ENCODE data around the gene KLF13.

Gene KLF13

DNA sequence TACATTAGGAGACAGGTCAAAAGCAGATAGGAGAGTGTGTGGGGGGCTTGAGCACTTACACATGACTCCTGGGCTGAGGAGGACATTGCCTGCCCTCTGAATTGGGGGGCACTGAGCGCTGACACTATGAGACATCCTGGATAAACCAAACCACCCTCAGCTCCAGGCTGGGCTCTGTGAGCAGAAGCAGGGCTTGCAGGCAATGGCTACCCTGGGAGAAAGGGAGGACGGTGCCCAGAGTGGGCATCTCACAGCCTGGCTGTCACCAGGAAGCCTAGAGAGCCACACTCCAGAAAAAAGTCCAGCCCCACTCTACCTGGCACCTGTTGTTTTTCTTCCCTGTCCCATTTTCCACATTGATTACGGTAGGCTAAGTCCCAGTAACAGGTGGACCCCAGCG, 8.2 kb upstream of the KLF13 start:
- DNase-seq = no peak
- 100% methylated on average over 3 of the region's 4 CpGs for WGBS (ENCODE audit: insufficient coverage)
- no peak overlapping the region for H3K4me3 ChIP-seq (ENCODE audit: control insufficient read depth in 1 of 7, extremely low read depth in 1 of 7, insufficient read depth in 4 of 7, low read depth in 2 of 7, low read length in 6 of 7)
- H3K4me1 ChIP-seq (ENCODE audit: control extremely low read depth in 1 of 4, control insufficient read depth in 4 of 4, insufficient read depth in 4 of 4, low read length in 3 of 4) = peaks cover 3 to 27% (median 9%) of the 10 kb centered on the region in 4 experiments
- no peak overlapping the region for H3K27ac ChIP-seq (ENCODE audit: insufficient read depth in 1 of 2, low read depth in 1 of 2, low read length in 2 of 2, poor library complexity in 1 of 2, severe bottlenecking in 2 of 2)
- no peaks in the 10 kb centered on the region for H3K36me3 ChIP-seq (ENCODE audit: control insufficient read depth in 4 of 4, insufficient read depth in 4 of 4, low read length in 3 of 4)
- peaks cover 0 to 5% (median 3%) of the 10 kb centered on the region in 5 experiments for H3K9me3 ChIP-seq (ENCODE audit: control extremely low read depth in 1 of 5, control insufficient read depth in 4 of 5, insufficient read depth in 2 of 5, low read depth in 1 of 5, low read length in 4 of 5)
- H3K27me3 ChIP-seq (replicated peaks in 2 of 5; ENCODE audit: control insufficient read depth in 4 of 5, insufficient read depth in 5 of 5, low read length in 4 of 5) = no peaks in the 10 kb centered on the region
- POLR2A ChIA-PET = no interaction called here
- CTCF ChIA-PET = interaction anchor here (1.1 kb wide), 1 partner anchor 15 kb away, joined by 3 read pairs; no protein-coding TSS in a partner anchor

DNA sequence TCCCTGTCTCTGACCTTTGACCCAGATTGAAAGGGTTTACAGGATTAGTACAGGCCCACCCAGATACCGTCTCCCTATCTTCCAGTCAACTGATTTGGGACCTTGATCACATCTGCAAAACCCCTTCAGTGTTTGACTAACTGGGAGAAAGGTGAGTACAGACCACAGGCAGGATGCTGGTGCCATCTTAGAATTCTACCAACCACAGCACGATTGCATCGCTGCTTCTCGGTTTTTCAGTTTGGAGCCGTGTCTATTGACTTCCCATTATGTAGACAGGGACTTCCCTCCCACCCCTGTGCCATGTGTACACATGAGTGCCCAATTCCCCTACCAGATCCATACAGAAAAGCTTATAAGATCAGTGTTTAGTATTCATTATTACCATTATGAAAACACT, 6.6 kb upstream of the KLF13 start:
- Histone ChIP-seq H3K4me1 (ENCODE audit: control extremely low read depth in 1 of 4, control insufficient read depth in 4 of 4, insufficient read depth in 4 of 4, low read length in 3 of 4) (peaks cover 10 to 43% (median 25%) of the 10 kb centered on the region in 4 experiments), H3K27me3 (replicated peaks in 2 of 5; ENCODE audit: control insufficient read depth in 4 of 5, insufficient read depth in 5 of 5, low read length in 4 of 5) (no peaks in the 10 kb centered on the region), H3K4me3 (ENCODE audit: control insufficient read depth in 1 of 7, extremely low read depth in 1 of 7, insufficient read depth in 4 of 7, low read depth in 2 of 7, low read length in 6 of 7) (no peak overlapping the region), H3K9me3 (ENCODE audit: control extremely low read depth in 1 of 5, control insufficient read depth in 4 of 5, insufficient read depth in 2 of 5, low read depth in 1 of 5, low read length in 4 of 5) (no peaks in the 10 kb centered on the region), H3K36me3 (ENCODE audit: control insufficient read depth in 4 of 4, insufficient read depth in 4 of 4, low read length in 3 of 4) (no peaks in the 10 kb centered on the region), H3K27ac (ENCODE audit: insufficient read depth in 1 of 2, low read depth in 1 of 2, low read length in 2 of 2, poor library complexity in 1 of 2, severe bottlenecking in 2 of 2) (no peak overlapping the region)
- ChIA-PET POLR2A (interaction anchor here (0.6 to 0.7 kb wide), 2 partner anchors 54 to 1842 kb away, joined by 3 read pairs; no protein-coding TSS in a partner anchor), CTCF (interaction anchor here (0.7 to 1.1 kb wide), 2 partner anchors 12 to 118 kb away, joined by 3 read pairs; no protein-coding TSS in a partner anchor)
- DNase-seq = no peak
- WGBS (ENCODE audit: insufficient coverage) = 79% methylated on average over 5 of the region's 5 CpGs

DNA sequence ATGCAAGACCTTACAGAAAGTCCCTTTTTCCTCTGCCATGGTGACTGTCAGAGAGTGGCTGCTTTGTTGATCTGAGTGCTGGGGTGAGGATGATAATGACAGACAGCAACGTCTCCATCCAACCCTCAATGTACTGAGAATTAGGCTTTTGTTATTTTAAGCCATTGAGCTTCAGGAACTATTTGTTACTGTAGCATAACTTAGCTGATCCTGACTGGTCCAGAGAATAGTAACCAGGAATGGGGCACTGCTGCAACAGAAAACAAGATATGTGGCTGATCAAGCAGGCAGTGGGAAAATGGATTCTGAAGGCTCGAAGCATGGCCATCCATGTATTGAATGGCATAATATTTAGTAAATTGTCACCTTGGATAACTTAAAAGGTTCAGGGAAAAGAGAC, 5.2 kb upstream of the KLF13 start:
- Histone ChIP-seq H3K9me3 (ENCODE audit: control extremely low read depth in 1 of 5, control insufficient read depth in 4 of 5, insufficient read depth in 2 of 5, low read depth in 1 of 5, low read length in 4 of 5) (no peaks in the 10 kb centered on the region), H3K36me3 (ENCODE audit: control insufficient read depth in 4 of 4, insufficient read depth in 4 of 4, low read length in 3 of 4) (no peaks in the 10 kb centered on the region), H3K4me1 (ENCODE audit: control extremely low read depth in 1 of 4, control insufficient read depth in 4 of 4, insufficient read depth in 4 of 4, low read length in 3 of 4) (peaks cover 10 to 44% (median 28%) of the 10 kb centered on the region in 4 experiments), H3K27me3 (replicated peaks in 2 of 5; ENCODE audit: control insufficient read depth in 4 of 5, insufficient read depth in 5 of 5, low read length in 4 of 5) (no peaks in the 10 kb centered on the region), H3K4me3 (ENCODE audit: control insufficient read depth in 1 of 7, extremely low read depth in 1 of 7, insufficient read depth in 4 of 7, low read depth in 2 of 7, low read length in 6 of 7) (no peak overlapping the region), H3K27ac (ENCODE audit: insufficient read depth in 1 of 2, low read depth in 1 of 2, low read length in 2 of 2, poor library complexity in 1 of 2, severe bottlenecking in 2 of 2) (no peak overlapping the region)
- ChIA-PET CTCF (no interaction called here), POLR2A (no interaction called here)
- DNase-seq = no peak
- WGBS (ENCODE audit: insufficient coverage) = 100% methylated on average over 2 of the region's 2 CpGs

DNA sequence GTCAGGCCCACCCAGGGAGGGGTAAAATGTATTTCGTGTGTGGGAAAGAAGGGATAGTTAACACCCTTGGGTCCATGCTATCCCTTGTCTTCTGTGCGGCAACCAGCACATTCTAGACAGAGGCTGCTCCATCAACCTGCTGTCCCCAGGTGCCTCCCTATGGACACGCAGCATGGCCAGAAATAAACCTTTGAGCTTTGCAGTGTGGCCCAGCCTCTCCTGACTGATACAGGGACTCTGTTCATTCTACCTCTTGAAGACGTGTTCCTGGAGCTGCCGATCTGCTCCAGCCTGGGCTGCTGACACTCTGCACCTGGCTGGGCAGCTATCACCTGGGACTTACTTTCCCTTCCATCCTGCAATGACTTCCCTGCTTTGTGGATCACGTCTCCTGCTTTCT, 4.1 kb upstream of the KLF13 start:
- H3K4me1 ChIP-seq (ENCODE audit: control extremely low read depth in 1 of 4, control insufficient read depth in 4 of 4, insufficient read depth in 4 of 4, low read length in 3 of 4) = peaks cover 7 to 36% (median 23%) of the 10 kb centered on the region in 4 experiments
- H3K9me3 ChIP-seq (ENCODE audit: control extremely low read depth in 1 of 5, control insufficient read depth in 4 of 5, insufficient read depth in 2 of 5, low read depth in 1 of 5, low read length in 4 of 5) = no peaks in the 10 kb centered on the region
- no peaks in the 10 kb centered on the region for H3K27me3 ChIP-seq (replicated peaks in 2 of 5; ENCODE audit: control insufficient read depth in 4 of 5, insufficient read depth in 5 of 5, low read length in 4 of 5)
- no peak for DNase-seq
- ChIA-PET POLR2A (interaction anchor here (0.6 kb wide), 1 partner anchor 117 kb away, joined by 3 read pairs; no protein-coding TSS in a partner anchor), CTCF (interaction anchor here (1.1 to 1.5 kb wide), 2 partner anchors 9 to 112 kb away, joined by 4 to 6 read pairs; no protein-coding TSS in a partner anchor)
- no peaks in the 10 kb centered on the region for H3K36me3 ChIP-seq (ENCODE audit: control insufficient read depth in 4 of 4, insufficient read depth in 4 of 4, low read length in 3 of 4)
- WGBS (ENCODE audit: insufficient coverage) = 81% methylated on average over 6 of the region's 6 CpGs
- H3K27ac ChIP-seq (ENCODE audit: insufficient read depth in 1 of 2, low read depth in 1 of 2, low read length in 2 of 2, poor library complexity in 1 of 2, severe bottlenecking in 2 of 2) = no peak overlapping the region
- no peak overlapping the region for H3K4me3 ChIP-seq (ENCODE audit: control insufficient read depth in 1 of 7, extremely low read depth in 1 of 7, insufficient read depth in 4 of 7, low read depth in 2 of 7, low read length in 6 of 7)

DNA sequence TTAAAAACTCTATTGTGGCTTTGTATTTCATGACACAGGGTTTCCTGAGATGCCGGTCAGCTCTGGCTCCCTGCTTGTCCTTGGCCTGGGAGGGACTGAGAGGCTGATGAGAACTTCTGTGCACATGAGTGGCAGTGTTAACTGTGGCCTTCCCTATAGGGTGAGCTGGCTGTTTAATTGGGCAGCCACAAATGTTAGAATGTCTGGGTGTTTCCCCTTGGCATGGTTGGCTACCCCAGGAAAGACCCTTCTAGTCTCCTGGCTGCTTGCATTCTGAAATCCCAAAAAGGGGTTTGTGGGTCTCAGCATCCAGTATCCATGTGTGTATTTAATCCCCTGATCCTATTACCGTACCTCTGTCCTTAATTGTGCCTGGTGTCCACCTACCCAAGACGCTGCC, 3.0 kb upstream of the KLF13 start:
- Histone ChIP-seq H3K27ac (ENCODE audit: insufficient read depth in 1 of 2, low read depth in 1 of 2, low read length in 2 of 2, poor library complexity in 1 of 2, severe bottlenecking in 2 of 2) (no peak overlapping the region), H3K4me3 (ENCODE audit: control insufficient read depth in 1 of 7, extremely low read depth in 1 of 7, insufficient read depth in 4 of 7, low read depth in 2 of 7, low read length in 6 of 7) (no peak overlapping the region), H3K27me3 (replicated peaks in 2 of 5; ENCODE audit: control insufficient read depth in 4 of 5, insufficient read depth in 5 of 5, low read length in 4 of 5) (no peaks in the 10 kb centered on the region), H3K4me1 (ENCODE audit: control extremely low read depth in 1 of 4, control insufficient read depth in 4 of 4, insufficient read depth in 4 of 4, low read length in 3 of 4) (peaks cover 7 to 36% (median 26%) of the 10 kb centered on the region in 4 experiments), H3K9me3 (ENCODE audit: control extremely low read depth in 1 of 5, control insufficient read depth in 4 of 5, insufficient read depth in 2 of 5, low read depth in 1 of 5, low read length in 4 of 5) (no peaks in the 10 kb centered on the region), H3K36me3 (ENCODE audit: control insufficient read depth in 4 of 4, insufficient read depth in 4 of 4, low read length in 3 of 4) (no peaks in the 10 kb centered on the region)
- CTCF ChIA-PET = interaction anchor here (1.0 to 3.2 kb wide), 7 partner anchors 10 to 165 kb away, joined by 3 to 21 read pairs (median 5); no protein-coding TSS in a partner anchor
- no peak for DNase-seq
- POLR2A ChIA-PET = interaction anchor here (0.6 to 1.3 kb wide), 4 partner anchors 21 to 108 kb away, joined by 3 to 9 read pairs (median 4); no protein-coding TSS in a partner anchor
- WGBS (ENCODE audit: insufficient coverage) = 55% methylated on average over 3 of the region's 3 CpGs

DNA sequence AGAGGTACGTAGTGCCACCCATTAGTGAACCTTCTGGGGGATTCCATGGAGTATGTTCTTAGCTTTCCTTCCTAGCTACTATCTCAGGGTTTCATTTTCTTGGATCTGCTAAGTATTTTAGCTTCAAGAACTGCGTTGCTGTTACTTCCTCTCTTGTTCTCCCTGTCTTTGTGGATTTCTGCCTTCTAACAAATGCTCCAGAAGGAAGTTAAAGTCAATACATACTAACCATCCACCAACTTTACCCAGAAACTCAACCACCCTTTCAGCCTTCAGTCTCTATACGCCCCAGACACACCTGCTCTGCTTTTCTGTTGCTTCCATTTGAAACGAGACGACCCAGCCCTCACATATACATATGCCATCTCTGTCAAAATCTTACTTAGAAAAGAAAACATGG, 2.4 kb upstream of the KLF13 start:
- ChIA-PET CTCF (interaction anchor here (1.0 to 3.2 kb wide), 7 partner anchors 11 to 165 kb away, joined by 3 to 21 read pairs (median 4); no protein-coding TSS in a partner anchor), POLR2A (interaction anchor here (0.7 to 3.8 kb wide), 5 partner anchors 15 to 109 kb away, joined by 3 to 47 read pairs (median 5); no protein-coding TSS in a partner anchor)
- peak in 1 of 3 donors; percentile 23 for DNase-seq
- peak overlapping the region in 1 of 7 experiments; percentile 33 for H3K4me3 ChIP-seq (ENCODE audit: control insufficient read depth in 1 of 7, extremely low read depth in 1 of 7, insufficient read depth in 4 of 7, low read depth in 2 of 7, low read length in 6 of 7)
- WGBS (ENCODE audit: insufficient coverage) = 8% methylated on average over 2 of the region's 5 CpGs
- H3K27me3 ChIP-seq (replicated peaks in 2 of 5; ENCODE audit: control insufficient read depth in 4 of 5, insufficient read depth in 5 of 5, low read length in 4 of 5) = no peaks in the 10 kb centered on the region
- H3K27ac ChIP-seq (ENCODE audit: insufficient read depth in 1 of 2, low read depth in 1 of 2, low read length in 2 of 2, poor library complexity in 1 of 2, severe bottlenecking in 2 of 2) = no peak overlapping the region
- H3K4me1 ChIP-seq (ENCODE audit: control extremely low read depth in 1 of 4, control insufficient read depth in 4 of 4, insufficient read depth in 4 of 4, low read length in 3 of 4) = peaks cover 7 to 42% (median 30%) of the 10 kb centered on the region in 4 experiments
- no peaks in the 10 kb centered on the region for H3K9me3 ChIP-seq (ENCODE audit: control extremely low read depth in 1 of 5, control insufficient read depth in 4 of 5, insufficient read depth in 2 of 5, low read depth in 1 of 5, low read length in 4 of 5)
- H3K36me3 ChIP-seq (ENCODE audit: control insufficient read depth in 4 of 4, insufficient read depth in 4 of 4, low read length in 3 of 4) = no peaks in the 10 kb centered on the region
